Measurements from ENCODE around the gene ARHGAP15. TPM values are rescaled to one million over a fixed set of nuclear protein-coding genes. Genes with fewer than 3 reads are reported as not detected.

ARHGAP15 gene
- total and polyA plus RNA-seq, 3 donors from 2014 or later = 2.2 to 15.0 (median 7.7) TPM

- Histone ChIP-seq H3K27me3 (no peaks in the 10 kb centered on the region), H3K9me3 (no peaks in the 10 kb centered on the region), H3K4me3 (no peak overlapping the region), H3K36me3 (ENCODE audit: low read depth, missing control alignments) (no peaks in the 10 kb centered on the region), H3K27ac (no peak overlapping the region), H3K4me1 (no peaks in the 10 kb centered on the region)
- WGBS, 2 donors = 93 to 95% methylated on average over 2 of the region's 2 CpGs
- intact Hi-C loops (cut with DNase I; ENCODE audit: low total_unique reads) = no loop called here
- TF ChIP-seq POLR2A (IDR thresholded peaks at IDR 0.05) (no peak), CTCF (IDR thresholded peaks at IDR 0.05) (no peak)
- no peak for DNase-seq
Observed at GRCh38 chr2:143564419-143564818, 435.2 kb downstream of the ARHGAP15 start.

GRCh38 chr2:143571747-143572146 is 442.5 kb downstream of the ARHGAP15 start:
- TF ChIP-seq POLR2A (IDR thresholded peaks at IDR 0.05) (no peak), CTCF (IDR thresholded peaks at IDR 0.05) (no peak)
- Histone ChIP-seq H3K27me3 (no peaks in the 10 kb centered on the region), H3K9me3 (no peaks in the 10 kb centered on the region), H3K4me1 (no peaks in the 10 kb centered on the region), H3K36me3 (ENCODE audit: low read depth, missing control alignments) (no peaks in the 10 kb centered on the region), H3K4me3 (no peak overlapping the region), H3K27ac (no peak overlapping the region)
- DNase-seq = no peak
- intact Hi-C loops (cut with DNase I; ENCODE audit: low total_unique reads) = no loop called here
- WGBS, 2 donors = 96 to 100% methylated on average over 1 of the region's 1 CpG

GRCh38 chr2:143572421-143572820 is 443.2 kb downstream of the ARHGAP15 start:
- no peak for TF ChIP-seq POLR2A (IDR thresholded peaks at IDR 0.05)
- TF ChIP-seq CTCF (IDR thresholded peaks at IDR 0.05) = no peak
- Histone ChIP-seq H3K27me3 (no peaks in the 10 kb centered on the region), H3K36me3 (ENCODE audit: low read depth, missing control alignments) (no peaks in the 10 kb centered on the region), H3K4me1 (no peaks in the 10 kb centered on the region), H3K4me3 (no peak overlapping the region), H3K9me3 (no peaks in the 10 kb centered on the region), H3K27ac (no peak overlapping the region)
- WGBS, 2 donors = 84 to 90% methylated on average over 4 of the region's 4 CpGs
- intact Hi-C loops (cut with DNase I; ENCODE audit: low total_unique reads) = no loop called here
- no peak for DNase-seq

GRCh38 chr2:143574069-143574468 is 444.9 kb downstream of the ARHGAP15 start:
- TF ChIP-seq CTCF (IDR thresholded peaks at IDR 0.05) = no peak
- TF ChIP-seq POLR2A (IDR thresholded peaks at IDR 0.05) = no peak
- no peaks in the 10 kb centered on the region for H3K27me3 ChIP-seq
- H3K36me3 ChIP-seq (ENCODE audit: low read depth, missing control alignments) = no peaks in the 10 kb centered on the region
- intact Hi-C loops (cut with DNase I; ENCODE audit: low total_unique reads) = no loop called here
- no peak for DNase-seq
- H3K4me1 ChIP-seq = no peaks in the 10 kb centered on the region
- no peak overlapping the region for H3K4me3 ChIP-seq
- no peaks in the 10 kb centered on the region for H3K9me3 ChIP-seq
- H3K27ac ChIP-seq = no peak overlapping the region
- whole genome bisulfite sequencing, 2 donors = 52 to 81% methylated on average over 1 of the region's 1 CpG

GRCh38 chr2:143575340-143575739 is 446.1 kb downstream of the ARHGAP15 start:
- Histone ChIP-seq H3K4me3 (no peak overlapping the region), H3K36me3 (ENCODE audit: low read depth, missing control alignments) (no peaks in the 10 kb centered on the region), H3K9me3 (no peaks in the 10 kb centered on the region), H3K27ac (no peak overlapping the region), H3K27me3 (no peaks in the 10 kb centered on the region), H3K4me1 (no peaks in the 10 kb centered on the region)
- intact Hi-C loops (cut with DNase I; ENCODE audit: low total_unique reads) = no loop called here
- TF ChIP-seq POLR2A (IDR thresholded peaks at IDR 0.05) = no peak
- no peak for TF ChIP-seq CTCF (IDR thresholded peaks at IDR 0.05)
- 80 to 93% methylated on average over 3 of the region's 3 CpGs for WGBS, 2 donors
- DNase-seq = no peak
